ENCODE data around the gene ZMYND8. TPM values are rescaled to one million over a fixed set of nuclear protein-coding genes. Genes with fewer than 3 reads are reported as not detected.

The ZMYND8 gene
- total and polyA plus RNA-seq, 2 of the 8 experiments (the other 6 are each of a cell fraction or from before 2014, with no cell fraction given) = 50.5 to 163 TPM

- Histone ChIP-seq H3K56ac (replicated peaks; ENCODE audit: insufficient read length, low read depth, low read length) (no peak overlapping the region), H3K23ac (ENCODE audit: insufficient read length) (no peak overlapping the region), H4K8ac (ENCODE audit: extremely low read depth, insufficient read depth, low read length) (no peak overlapping the region), H2AFZ (ENCODE audit: low read length) (no peak overlapping the region), H4K91ac (replicated peaks; ENCODE audit: insufficient read length, low read length) (no peak overlapping the region), H3K36me3 (ENCODE audit: control insufficient read depth in 2 of 4, insufficient read depth in 4 of 4, low read length in 3 of 4) (peaks cover 10 to 72% (median 40%) of the 10 kb centered on the region in 4 experiments; a peak in 7 of 8 replicates), H3K27ac (ENCODE audit: low read depth, low read length) (no peak overlapping the region), H3K18ac (ENCODE audit: extremely low read depth, low read length) (no peak overlapping the region), H2BK5ac (ENCODE audit: low read depth, low read length) (no peak overlapping the region), H4K20me1 (replicated peaks in 1 of 2; ENCODE audit: control insufficient read depth in 1 of 2, insufficient read depth in 2 of 2, low read length in 2 of 2) (peaks cover 7 to 9% of the 10 kb centered on the region in 2 experiments), H3K27me3 (replicated peaks in 1 of 4; ENCODE audit: control insufficient read depth in 3 of 4, extremely low read depth in 1 of 4, insufficient read depth in 3 of 4, low read length in 3 of 4) (no peaks in the 10 kb centered on the region), H3K4me1 (replicated peaks in 1 of 4; ENCODE audit: control insufficient read depth in 3 of 4, insufficient read depth in 4 of 4, low read length in 3 of 4) (peaks cover 0 to 8% (median 0%) of the 10 kb centered on the region in 4 experiments; a peak in 2 of 7 replicates), H4K5ac (ENCODE audit: insufficient read length, low read depth, low read length) (no peak overlapping the region), H3K4me2 (ENCODE audit: insufficient read depth in 1 of 2, low read depth in 2 of 2, low read length in 2 of 2) (no peak overlapping the region), H2BK20ac (ENCODE audit: low read length) (no peak overlapping the region), H3K4me3 (ENCODE audit: extremely low read depth in 1 of 4, insufficient read depth in 2 of 4, low read depth in 3 of 4, low read length in 4 of 4) (no peak overlapping the region), H2BK12ac (ENCODE audit: low read depth, low read length) (no peak overlapping the region), H3K14ac (ENCODE audit: insufficient read length) (no peak overlapping the region), H3K79me1 (ENCODE audit: low read depth, low read length) (peaks cover 4% of the 10 kb centered on the region; the same call in 1 of the 2 replicates), H3K9me3 (ENCODE audit: insufficient read depth in 2 of 2, low read depth in 1 of 2, low read length in 1 of 2) (no peaks in the 10 kb centered on the region), H3K23me2 (ENCODE audit: low read depth, low read length) (no peaks in the 10 kb centered on the region; the same call in 1 of the 2 replicates), H2AK5ac (ENCODE audit: low read depth, low read length) (no peak overlapping the region), H2BK15ac (ENCODE audit: low read length) (no peak overlapping the region), H3K4ac (replicated peaks; ENCODE audit: insufficient read length, low read depth, low read length) (no peak overlapping the region), H2BK120ac (replicated peaks; ENCODE audit: low read depth, low read length) (no peak overlapping the region), H3K9ac (replicated peaks in 1 of 4; ENCODE audit: extremely low read depth in 1 of 4, low read depth in 3 of 4, low read length in 3 of 4) (no peak overlapping the region), H3K79me2 (ENCODE audit: control insufficient read depth in 1 of 2, insufficient read depth in 2 of 2, low read length in 2 of 2) (peaks cover 8 to 86% of the 10 kb centered on the region in 2 experiments; a peak in 3 of 4 replicates)
- CTCF ChIA-PET (ENCODE audit: partially characterized antibody) = interaction anchor here (0.6 to 6.5 kb wide), 15 partner anchors 12 to 292 kb away, joined by 3 to 179 read pairs (median 11); no protein-coding TSS in a partner anchor
- POLR2A ChIA-PET (ENCODE audit: partially characterized antibody) = interaction anchor here (0.9 to 9.9 kb wide), 5 partner anchors 9 to 87 kb away, joined by 3 to 71 read pairs (median 3); partner anchors contain the start of gene ZMYND8
- TF ChIP-seq EP300 (IDR thresholded peaks at IDR 0.05; ENCODE audit: borderline replicate concordance in 1 of 2, low read depth in 2 of 2, low read length in 2 of 2) (no peak), NRF1 (IDR thresholded peaks at IDR 0.05; ENCODE audit: low read depth, low read length) (no peak), RNF2 (IDR thresholded peaks at IDR 0.05; ENCODE audit: borderline replicate concordance, low read depth, low read length, missing control alignments, poor library complexity, severe bottlenecking) (no peak)
- FAIRE-seq (no peak), DNase-seq (ENCODE audit: low read depth in 1 of 2, low spot score in 2 of 2) (no peak)
- WGBS, 2 experiments (ENCODE audit: extremely low coverage in 1 of 2, insufficient coverage in 1 of 2, insufficient read length in 1 of 2, insufficient replicate concordance in 2 of 2, low coverage in 1 of 2, low lambda C conversion rate in 2 of 2, missing lambda C conversion rate in 1 of 2) = 88% methylated on average over 7 of the region's 7 CpGs; no CpG with 5 or more reads in 1 of the 2 experiments
Measured at GRCh38 chr20:47271046-47271615, 85.4 kb downstream of the ZMYND8 start.

Measured in H1 (cell line).